ENCODE measurements around the gene SLX4. TPM values are rescaled to one million over a fixed set of nuclear protein-coding genes. Genes with fewer than 3 reads are reported as not detected.

The SLX4 gene
- total RNA-seq, 4 donors from 2014 or later = 3.1 to 5.6 (median 3.9) TPM

DNA sequence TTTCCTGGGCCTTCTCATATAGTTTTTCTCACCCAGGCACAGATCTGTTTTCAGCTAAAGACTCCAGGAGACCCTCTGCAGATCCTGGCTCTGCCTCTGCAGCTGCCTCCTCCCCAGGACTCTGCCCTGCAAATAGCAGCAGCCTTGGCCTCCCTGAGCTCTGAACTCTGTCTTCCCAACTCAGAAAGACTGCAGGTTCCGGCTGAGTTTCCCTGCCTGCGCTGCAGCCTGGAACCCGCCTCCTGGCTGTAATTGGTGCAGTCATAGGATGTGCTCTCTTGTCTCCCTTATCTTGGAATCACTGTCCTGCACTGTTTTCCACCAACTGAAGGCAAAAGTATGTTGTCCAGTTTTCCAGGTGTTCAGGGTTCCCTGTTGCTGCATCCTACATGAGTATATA is 28.8 kb upstream of the SLX4 start:
- peaks cover 0 to 29% (median 2%) of the 10 kb centered on the region in 3 donors for H3K36me3 ChIP-seq
- no peak for DNase-seq
- TF ChIP-seq, protein P1, sequence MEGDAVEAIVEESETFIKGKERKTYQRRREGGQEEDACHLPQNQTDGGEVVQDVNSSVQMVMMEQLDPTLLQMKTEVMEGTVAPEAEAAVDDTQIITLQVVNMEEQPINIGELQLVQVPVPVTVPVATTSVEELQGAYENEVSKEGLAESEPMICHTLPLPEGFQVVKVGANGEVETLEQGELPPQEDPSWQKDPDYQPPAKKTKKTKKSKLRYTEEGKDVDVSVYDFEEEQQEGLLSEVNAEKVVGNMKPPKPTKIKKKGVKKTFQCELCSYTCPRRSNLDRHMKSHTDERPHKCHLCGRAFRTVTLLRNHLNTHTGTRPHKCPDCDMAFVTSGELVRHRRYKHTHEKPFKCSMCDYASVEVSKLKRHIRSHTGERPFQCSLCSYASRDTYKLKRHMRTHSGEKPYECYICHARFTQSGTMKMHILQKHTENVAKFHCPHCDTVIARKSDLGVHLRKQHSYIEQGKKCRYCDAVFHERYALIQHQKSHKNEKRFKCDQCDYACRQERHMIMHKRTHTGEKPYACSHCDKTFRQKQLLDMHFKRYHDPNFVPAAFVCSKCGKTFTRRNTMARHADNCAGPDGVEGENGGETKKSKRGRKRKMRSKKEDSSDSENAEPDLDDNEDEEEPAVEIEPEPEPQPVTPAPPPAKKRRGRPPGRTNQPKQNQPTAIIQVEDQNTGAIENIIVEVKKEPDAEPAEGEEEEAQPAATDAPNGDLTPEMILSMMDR (IDR thresholded peaks at IDR 0.05) = no peak
- TF ChIP-seq POLR2A (IDR thresholded peaks at IDR 0.05) = no peak

DNA sequence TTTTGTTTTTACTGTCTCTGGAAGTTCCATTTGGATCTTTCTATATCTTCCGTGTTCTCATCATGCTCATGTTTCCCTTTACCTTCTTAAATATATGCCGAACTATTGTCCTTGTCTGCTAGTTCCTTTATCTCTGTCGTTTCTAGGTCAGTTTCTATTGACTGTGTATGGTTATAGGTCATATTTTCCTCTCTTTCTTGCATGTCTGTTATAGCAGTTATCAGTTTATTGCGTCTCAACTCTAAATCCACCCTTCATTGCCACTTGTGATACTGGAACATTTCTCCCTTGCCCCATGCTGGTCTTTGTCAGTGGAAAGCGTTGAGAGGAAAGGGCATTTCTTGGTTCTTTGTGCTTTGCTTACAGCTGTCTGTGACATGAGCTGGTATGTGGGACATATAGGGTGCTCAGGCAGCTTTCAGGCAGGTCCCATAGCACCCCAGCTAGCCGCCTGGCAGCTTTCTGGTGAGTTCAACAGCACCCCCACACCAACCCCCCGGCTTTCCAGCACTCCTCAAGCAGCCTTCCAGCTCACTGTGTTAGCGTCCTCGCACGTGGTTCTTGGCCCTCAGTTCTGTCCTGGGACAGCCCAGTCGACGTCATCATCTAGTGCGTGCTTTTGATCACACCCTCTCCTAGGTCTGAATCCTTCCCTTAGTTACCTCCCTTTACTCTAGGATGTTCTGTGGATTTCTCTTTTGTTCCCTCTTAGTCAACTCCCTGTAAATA is 27.7 kb upstream of the SLX4 start:
- no peaks in the 10 kb centered on the region for H3K9me3 ChIP-seq
- intact Hi-C loops (cut with DNase I) = no loop called here
- TF ChIP-seq POLR2A (IDR thresholded peaks at IDR 0.05) = no peak
- TF ChIP-seq, protein P1 (IDR thresholded peaks at IDR 0.05) = no peak
- H3K27me3 ChIP-seq = no peaks in the 10 kb centered on the region
- H3K36me3 ChIP-seq = peaks cover 0 to 22% (median 2%) of the 10 kb centered on the region in 3 donors
- 92 to 97% methylated on average over 12 to 13 of the region's 13 CpGs for WGBS, 2 donors
- DNase-seq = no peak
- no peak overlapping the region for H3K4me3 ChIP-seq
- H3K4me1 ChIP-seq = peaks cover 0 to 37% (median 7%) of the 10 kb centered on the region in 3 donors
- no peak overlapping the region for H3K27ac ChIP-seq

More for the DNA sequence above, 28.8 kb upstream of the SLX4 start:
- peaks cover 0 to 39% (median 7%) of the 10 kb centered on the region in 3 donors for H3K4me1 ChIP-seq
- no peaks in the 10 kb centered on the region for H3K9me3 ChIP-seq
- H3K27me3 ChIP-seq = no peaks in the 10 kb centered on the region
- no peak overlapping the region for H3K27ac ChIP-seq
- WGBS, 2 donors = 83 to 90% methylated on average over 1 to 3 of the region's 3 CpGs
- no peak overlapping the region for H3K4me3 ChIP-seq
- intact Hi-C loops (cut with DNase I) = no loop called here

DNA sequence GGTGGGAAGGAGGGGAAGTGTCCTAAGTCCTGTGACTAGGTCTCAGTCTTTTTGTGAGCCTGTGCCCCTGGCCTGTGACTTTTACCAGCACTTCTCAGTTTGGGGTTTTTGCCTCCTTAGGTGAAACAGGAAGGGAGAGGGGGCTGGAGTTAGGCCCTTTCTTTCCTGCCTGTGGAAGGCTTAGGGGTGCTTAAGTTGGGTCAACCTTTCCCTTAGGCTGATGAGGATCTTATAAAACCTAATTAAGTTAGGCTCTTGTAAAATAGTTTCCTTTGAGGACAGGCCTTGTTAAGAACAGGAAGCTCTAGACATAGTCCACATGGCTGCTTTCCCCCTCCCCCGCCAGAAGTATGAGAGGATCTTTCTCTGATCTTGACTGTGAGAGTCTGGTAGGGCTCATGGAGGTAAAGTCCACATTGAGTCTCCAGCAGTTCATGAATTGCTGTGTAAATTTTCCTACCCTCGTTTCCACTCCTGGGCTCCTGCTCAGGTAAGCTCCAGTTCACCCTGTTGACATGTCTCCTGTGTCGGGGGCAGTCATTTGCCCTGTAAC is 26.0 kb upstream of the SLX4 start:
- peaks cover 0 to 23% (median 0%) of the 10 kb centered on the region in 3 donors for H3K4me1 ChIP-seq
- WGBS, 2 donors = 64 to 82% methylated on average over 3 of the region's 3 CpGs

DNA sequence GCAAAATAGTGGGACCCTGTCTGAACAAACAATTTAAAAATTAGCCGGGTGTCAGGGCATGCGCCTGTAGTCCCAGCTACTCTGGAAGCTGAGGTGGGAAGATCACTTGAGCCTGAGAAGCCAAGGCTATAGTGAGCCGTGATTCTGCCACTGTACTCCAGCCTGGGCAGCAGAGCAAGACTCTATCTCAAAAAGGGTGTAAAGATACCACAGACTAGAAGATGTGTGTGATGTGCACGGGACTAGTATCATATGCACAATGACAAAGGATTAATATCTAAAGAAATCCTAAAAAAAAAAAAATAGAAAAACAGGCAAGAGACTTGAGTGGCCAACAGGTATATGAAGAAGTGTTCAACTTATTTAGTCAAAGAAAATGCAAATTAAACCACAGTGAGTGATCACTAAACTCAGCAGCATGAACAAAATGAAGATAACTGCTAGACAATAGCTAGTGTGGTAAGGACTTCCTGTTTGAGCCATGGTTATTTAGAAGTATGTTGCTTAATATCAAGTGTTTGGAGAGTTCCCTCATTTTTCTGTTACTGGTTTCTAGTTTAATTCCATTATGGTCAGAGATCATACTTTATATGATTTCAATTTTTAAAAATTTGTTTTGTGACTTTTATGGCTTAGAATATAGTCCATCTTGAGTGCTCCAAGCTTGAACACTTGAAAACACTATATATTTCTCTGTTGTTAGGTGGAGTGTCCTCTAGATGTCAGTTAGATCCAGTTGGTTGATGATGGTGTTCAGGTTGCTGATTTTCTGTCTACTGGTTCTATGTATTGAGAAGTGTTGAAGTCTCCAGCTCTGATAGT is 14.7 kb upstream of the SLX4 start:
- Histone ChIP-seq H3K27ac (no peak overlapping the region), H3K4me1 (peaks cover 0 to 4% (median 0%) of the 10 kb centered on the region in 3 donors), H3K4me3 (no peak overlapping the region), H3K27me3 (no peaks in the 10 kb centered on the region), H3K9me3 (no peaks in the 10 kb centered on the region), H3K36me3 (no peaks in the 10 kb centered on the region)
- 70 to 76% methylated on average over 4 of the region's 4 CpGs for WGBS, 2 donors
- TF ChIP-seq, protein P1 (IDR thresholded peaks at IDR 0.05) = no peak
- TF ChIP-seq POLR2A (IDR thresholded peaks at IDR 0.05) = no peak
- no peak for DNase-seq
- intact Hi-C loops (cut with DNase I) = no loop called here

More for the DNA sequence above, 26.0 kb upstream of the SLX4 start:
- no peaks in the 10 kb centered on the region for H3K9me3 ChIP-seq
- TF ChIP-seq, protein P1 (IDR thresholded peaks at IDR 0.05) = no peak
- no peak for TF ChIP-seq POLR2A (IDR thresholded peaks at IDR 0.05)
- intact Hi-C loops (cut with DNase I) = no loop called here
- no peak for DNase-seq
- no peak overlapping the region for H3K4me3 ChIP-seq
- H3K36me3 ChIP-seq = peaks cover 0 to 17% (median 2%) of the 10 kb centered on the region in 3 donors
- no peak overlapping the region for H3K27ac ChIP-seq
- H3K27me3 ChIP-seq = no peaks in the 10 kb centered on the region
